Liver (tissue), 9 donors: ENCODE data around the gene SLC25A21. TPM values are rescaled to one million over a fixed set of nuclear protein-coding genes. Genes with fewer than 3 reads are reported as not detected.

ENCODE experiments used
- DNase-seq: peaks from one replicate; pipeline ENCODE4 v3.0.0-alpha.2; 2017; ENCODE audit warnings: low spot score
- H3K27ac ChIP-seq, 2 donors: one replicate each; pipeline ENCODE4 v1.7.0; 2013; ENCODE audit warnings: inconsistent platforms in 2 of 2, low read length in 2 of 2, control low read depth in 1 of 2, low read depth in 1 of 2, mild to moderate bottlenecking in 1 of 2
- H3K27me3 ChIP-seq, 4 donors: one replicate each; pipeline versions ENCODE4 v1.6.1 to v1.7.0; 2013; ENCODE audit warnings: low read length in 3 of 4, inconsistent platforms in 1 of 4, mild to moderate bottlenecking in 1 of 4, moderate library complexity in 1 of 4; ENCODE audit not compliant: control insufficient read depth in 4 of 4, insufficient read depth in 4 of 4
- H3K36me3 ChIP-seq, 4 donors: one replicate each; pipeline versions ENCODE4 v1.6.1 to v1.7.0; 2013; ENCODE audit warnings: low read length in 3 of 4, mild to moderate bottlenecking in 3 of 4, low read depth in 1 of 4, moderate library complexity in 1 of 4; ENCODE audit not compliant: control insufficient read depth in 4 of 4, insufficient read depth in 3 of 4
- H3K4me1 ChIP-seq, 4 donors: one replicate each; pipeline versions ENCODE4 v1.6.1 to v1.7.0; 2013; ENCODE audit warnings: low read length in 3 of 4, mild to moderate bottlenecking in 3 of 4, moderate library complexity in 1 of 4; ENCODE audit not compliant: control insufficient read depth in 4 of 4, insufficient read depth in 4 of 4
- H3K4me3 ChIP-seq, 3 donors: one replicate each; pipeline versions ENCODE4 v1.6.1 to v1.7.0; 2013; ENCODE audit warnings: low read length in 3 of 3, control low read depth in 1 of 3, low read depth in 1 of 3, mild to moderate bottlenecking in 1 of 3
- H3K9ac ChIP-seq, 2 donors: one replicate each; pipeline ENCODE4 v1.7.0; 2013; ENCODE audit warnings: low read length in 2 of 2, mild to moderate bottlenecking in 2 of 2, moderate library complexity in 2 of 2, control low read depth in 1 of 2, low read depth in 1 of 2
- H3K9me3 ChIP-seq, 4 donors: one replicate each; pipeline versions ENCODE4 v1.6.1 to v1.7.0; 2013; ENCODE audit warnings: low read length in 3 of 4; ENCODE audit not compliant: control insufficient read depth in 4 of 4
- ATF3 ChIP-seq: IDR thresholded peaks from 2 replicates; pipeline ENCODE4 v1.6.1; 2016; ENCODE audit warnings: antibody characterized with exemption
- EGR1 ChIP-seq, 2 donors: IDR thresholded peaks; 2 replicates each; pipeline ENCODE4 v1.6.1; 2016 to 2018; ENCODE audit warnings: antibody characterized with exemption in 2 of 2, low read depth in 2 of 2
- FOXA1 ChIP-seq: IDR thresholded peaks from 2 replicates; pipeline ENCODE4 v1.6.1; 2016; ENCODE audit warnings: antibody characterized with exemption
- FOXA2 ChIP-seq: IDR thresholded peaks from 2 replicates; pipeline ENCODE4 v1.6.1; 2016; ENCODE audit warnings: antibody characterized with exemption
- GABPA ChIP-seq, 2 donors: IDR thresholded peaks in 1 of 2; conservative IDR thresholded peaks in 1 of 2; 2 replicates each; pipeline ENCODE4 v1.6.1; 2016; ENCODE audit warnings: antibody characterized with exemption in 2 of 2, mild to moderate bottlenecking in 1 of 2, moderate library complexity in 1 of 2
- HNF4A ChIP-seq, 2 donors: conservative IDR thresholded peaks; 2 replicates each; pipeline ENCODE4 v1.6.1; 2016; ENCODE audit warnings: antibody characterized with exemption in 2 of 2, mild to moderate bottlenecking in 2 of 2
- HNF4G ChIP-seq: IDR thresholded peaks from 2 replicates; pipeline ENCODE4 v1.6.1; 2016; ENCODE audit warnings: antibody characterized with exemption
- JUND ChIP-seq, 2 donors: IDR thresholded peaks; 2 replicates each; pipeline ENCODE4 v1.6.1; 2016; ENCODE audit warnings: antibody characterized with exemption in 2 of 2
- MAX ChIP-seq: IDR thresholded peaks from 2 replicates; pipeline ENCODE4 v1.6.1; 2016; ENCODE audit warnings: antibody characterized with exemption
- NR2F2 ChIP-seq: IDR thresholded peaks from 2 replicates; pipeline ENCODE4 v1.6.1; 2016; ENCODE audit warnings: antibody characterized with exemption
- RAD21 ChIP-seq, 2 donors: IDR thresholded peaks; 2 replicates each; pipeline ENCODE4 v1.6.1; 2016; ENCODE audit warnings: antibody characterized with exemption in 2 of 2, mild to moderate bottlenecking in 2 of 2
- REST ChIP-seq: IDR thresholded peaks from 2 replicates; pipeline ENCODE4 v1.6.1; 2016; ENCODE audit warnings: antibody characterized with exemption, mild to moderate bottlenecking
- RXRA ChIP-seq, 2 donors: IDR thresholded peaks; 2 replicates each; pipeline ENCODE4 v1.6.1; 2017 to 2018; ENCODE audit warnings: antibody characterized with exemption in 2 of 2, mild to moderate bottlenecking in 1 of 2
- SP1 ChIP-seq: IDR thresholded peaks from 2 replicates; pipeline ENCODE4 v1.6.1; 2018; ENCODE audit warnings: antibody characterized with exemption, mild to moderate bottlenecking
- TAF1 ChIP-seq: conservative IDR thresholded peaks from 2 replicates; pipeline ENCODE4 v1.6.1; 2016; ENCODE audit warnings: antibody characterized with exemption, mild to moderate bottlenecking
- YY1 ChIP-seq: IDR thresholded peaks from 2 replicates; pipeline ENCODE4 v1.6.1; 2016; ENCODE audit warnings: antibody characterized with exemption, mild to moderate bottlenecking
- ZBTB33 ChIP-seq: IDR thresholded peaks from 2 replicates; pipeline ENCODE4 v1.6.1; 2016; ENCODE audit warnings: antibody characterized with exemption
- WGBS: extraction: QIAGEN DNeasy Blood & Tissue Kit; methylation state at CpG from one replicate; pipeline ENCODE4 v1.1.7; 2013; 5-methylcytosine and 5-hydroxymethylcytosine counted together
- polyA plus RNA-seq, 2 donors: library from polyadenylated mRNA; stranded (reverse) in 1 of 2; unstranded in 1 of 2; fragments of 200-250 nt in 1 of 2; fragments of >200 nt in 1 of 2; fragmentation: Nextera tagmentation in 1 of 2; extraction: Ambion mirVana in 1 of 2; gene quantifications; one replicate each; pipeline versions ENCODE4 v1.2.1 to v1.2.3, GENCODE V29; 2013 to 2015
- total RNA-seq, 2 donors: library from RNA; depleted of rRNA; stranded (reverse); fragments of >200 nt; gene quantifications; one replicate each; pipeline ENCODE4 v1.2.3, GENCODE V29; 2014
- TF ChIP-seq, protein P1 (sequence below): fragments of 150-350 bp; IDR thresholded peaks from 2 replicates; pipeline ENCODE4 v1.5.1; 2017; ENCODE audit warnings: improper control_type of control experiment, low read depth, low read length; ENCODE audit not compliant: missing input control
- donor health status: healthy.
- donor health status: healthy.
- donor health status: healthy.
- donor health status: healthy.
- donor health status: healthy.

SLC25A21 gene
- total and polyA plus RNA-seq, 4 donors = 0.13 to 24.3 (median 0.23) TPM

DNA sequence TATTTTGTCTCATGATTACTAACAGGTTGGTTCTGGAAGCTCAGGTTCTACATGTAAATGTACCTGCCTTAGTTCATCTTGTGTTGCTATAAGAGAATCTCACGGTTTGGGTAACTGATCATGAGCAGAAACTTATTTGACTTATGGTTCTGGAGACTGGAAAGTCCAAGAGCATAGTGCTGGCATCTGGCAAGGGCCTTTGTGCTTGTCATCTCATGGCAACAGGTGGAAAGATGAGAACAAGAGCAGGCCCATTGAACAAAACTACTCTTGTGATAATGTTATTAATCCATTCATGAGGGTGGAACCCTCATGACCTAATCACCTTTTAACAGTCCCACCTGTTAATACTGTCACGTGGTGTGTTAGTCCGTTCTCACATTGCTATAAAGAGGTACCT is 48.7 kb upstream of the SLC25A21 start:
- Histone ChIP-seq H3K4me3 (no peak overlapping the region), H3K9me3 (no peaks in the 10 kb centered on the region), H3K9ac (no peak overlapping the region), H3K27ac (no peak overlapping the region), H3K4me1 (peaks cover 0 to 2% (median 0%) of the 10 kb centered on the region in 4 donors), H3K27me3 (no peaks in the 10 kb centered on the region), H3K36me3 (no peaks in the 10 kb centered on the region)
- WGBS = 93% methylated on average over 3 of the region's 3 CpGs
- no peak for TF ChIP-seq HNF4G
- TF ChIP-seq ATF3 = no peak
- TF ChIP-seq RAD21 (IDR thresholded peaks at IDR 0.05) = no peak
- TF ChIP-seq SP1 = no peak
- no peak for TF ChIP-seq JUND (IDR thresholded peaks at IDR 0.05)
- TF ChIP-seq FOXA1 = no peak
- no peak for TF ChIP-seq RXRA (IDR thresholded peaks at IDR 0.05)
- TF ChIP-seq, protein P1, sequence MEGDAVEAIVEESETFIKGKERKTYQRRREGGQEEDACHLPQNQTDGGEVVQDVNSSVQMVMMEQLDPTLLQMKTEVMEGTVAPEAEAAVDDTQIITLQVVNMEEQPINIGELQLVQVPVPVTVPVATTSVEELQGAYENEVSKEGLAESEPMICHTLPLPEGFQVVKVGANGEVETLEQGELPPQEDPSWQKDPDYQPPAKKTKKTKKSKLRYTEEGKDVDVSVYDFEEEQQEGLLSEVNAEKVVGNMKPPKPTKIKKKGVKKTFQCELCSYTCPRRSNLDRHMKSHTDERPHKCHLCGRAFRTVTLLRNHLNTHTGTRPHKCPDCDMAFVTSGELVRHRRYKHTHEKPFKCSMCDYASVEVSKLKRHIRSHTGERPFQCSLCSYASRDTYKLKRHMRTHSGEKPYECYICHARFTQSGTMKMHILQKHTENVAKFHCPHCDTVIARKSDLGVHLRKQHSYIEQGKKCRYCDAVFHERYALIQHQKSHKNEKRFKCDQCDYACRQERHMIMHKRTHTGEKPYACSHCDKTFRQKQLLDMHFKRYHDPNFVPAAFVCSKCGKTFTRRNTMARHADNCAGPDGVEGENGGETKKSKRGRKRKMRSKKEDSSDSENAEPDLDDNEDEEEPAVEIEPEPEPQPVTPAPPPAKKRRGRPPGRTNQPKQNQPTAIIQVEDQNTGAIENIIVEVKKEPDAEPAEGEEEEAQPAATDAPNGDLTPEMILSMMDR = no peak
- no peak for TF ChIP-seq REST
- no peak for TF ChIP-seq HNF4A (conservative IDR thresholded peaks at IDR 0.05)
- TF ChIP-seq FOXA2 = no peak
- TF ChIP-seq MAX = no peak
- TF ChIP-seq EGR1 (IDR thresholded peaks at IDR 0.05; ENCODE audit: low read depth in 2 of 2) = no peak
- no peak for TF ChIP-seq YY1
- TF ChIP-seq NR2F2 = no peak
- TF ChIP-seq GABPA (IDR thresholded peaks at IDR 0.05 in 1 of 2, conservative IDR thresholded peaks at IDR 0.05 in 1 of 2) = no peak
- no peak for TF ChIP-seq TAF1
- TF ChIP-seq ZBTB33 = no peak
- DNase-seq = no peak

DNA sequence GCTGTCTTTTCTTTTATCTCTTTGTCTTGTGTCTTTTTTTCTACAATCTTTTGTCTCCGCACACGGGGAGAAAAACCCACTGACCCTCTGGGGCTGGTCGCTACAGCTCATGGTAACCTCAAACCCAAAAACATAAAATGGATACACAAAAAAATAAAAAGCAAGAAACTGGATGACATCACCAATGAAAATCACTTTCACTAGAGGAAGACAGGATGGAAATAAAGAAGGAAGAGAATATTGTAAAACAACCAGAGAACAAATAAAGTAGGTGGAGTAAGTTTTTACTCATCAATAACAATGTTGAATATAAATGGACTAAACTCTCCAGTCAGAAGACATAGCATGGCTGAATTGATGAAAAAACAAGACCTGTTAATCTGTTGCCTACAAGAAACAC is 42.9 kb upstream of the SLC25A21 start:
- Histone ChIP-seq H3K9ac (no peak overlapping the region), H3K4me1 (peaks cover 0 to 2% (median 0%) of the 10 kb centered on the region in 4 donors), H3K36me3 (no peaks in the 10 kb centered on the region), H3K4me3 (no peak overlapping the region), H3K27ac (no peak overlapping the region), H3K9me3 (no peaks in the 10 kb centered on the region), H3K27me3 (no peaks in the 10 kb centered on the region)
- 94% methylated on average over 3 of the region's 3 CpGs for WGBS
- DNase-seq = no peak
- no peak for TF ChIP-seq NR2F2
- TF ChIP-seq YY1 = no peak
- TF ChIP-seq, protein P1 = no peak
- no peak for TF ChIP-seq RAD21 (IDR thresholded peaks at IDR 0.05)
- TF ChIP-seq SP1 = no peak
- no peak for TF ChIP-seq MAX
- TF ChIP-seq RXRA (IDR thresholded peaks at IDR 0.05) = no peak
- no peak for TF ChIP-seq REST
- no peak for TF ChIP-seq TAF1
- TF ChIP-seq HNF4A (conservative IDR thresholded peaks at IDR 0.05) = no peak
- no peak for TF ChIP-seq FOXA2
- TF ChIP-seq GABPA (IDR thresholded peaks at IDR 0.05 in 1 of 2, conservative IDR thresholded peaks at IDR 0.05 in 1 of 2) = no peak
- TF ChIP-seq JUND (IDR thresholded peaks at IDR 0.05) = no peak
